HepG2 (cell line): ENCODE results near the gene TOP2A. TPM values are rescaled to one million over a fixed set of nuclear protein-coding genes. Genes with fewer than 3 reads are reported as not detected.

Experiments used
- ATF3 ChIP-seq: sonication (generic); formaldehyde crosslinking; IDR thresholded peaks from 2 replicates; pipeline ENCODE4 v1.4.0; 2020; ENCODE audit warnings: missing genetic modification reagents
- ELF1 ChIP-seq: sonication (generic); formaldehyde crosslinking; IDR thresholded peaks from 2 replicates; pipeline ENCODE4 v1.4.0; 2020; ENCODE audit warnings: missing genetic modification reagents
- FOXK2 ChIP-seq: fragments of 450-650 bp; IDR thresholded peaks from 2 replicates; pipeline ENCODE4 v1.6.1; 2016
- GABPB1 ChIP-seq: IDR thresholded peaks from 2 replicates; pipeline ENCODE4 v1.6.1; 2016; ENCODE audit warnings: mild to moderate bottlenecking, missing genetic modification reagents, moderate library complexity, missing compliant biosample characterization
- KDM4B ChIP-seq: sonication (generic); formaldehyde crosslinking; IDR thresholded peaks from 2 replicates; pipeline ENCODE4 v1.4.0; 2020; ENCODE audit warnings: missing genetic modification reagents
- KLF12 ChIP-seq: sonication (generic); formaldehyde crosslinking; IDR thresholded peaks from 2 replicates; pipeline ENCODE4 v1.4.0; 2020; ENCODE audit warnings: missing genetic modification reagents, borderline replicate concordance
- NR1H2 ChIP-seq: sonication (generic); formaldehyde crosslinking; IDR thresholded peaks from 2 replicates; pipeline ENCODE4 v1.8.1; 2022; ENCODE audit warnings: low read depth, missing genetic modification reagents, borderline replicate concordance
- PATZ1 ChIP-seq: sonication (generic); formaldehyde crosslinking; IDR thresholded peaks from 2 replicates; pipeline ENCODE4 v1.4.0; 2020; ENCODE audit warnings: missing genetic modification reagents
- POLR2AphosphoS2 ChIP-seq: IDR thresholded peaks from 2 replicates; pipeline ENCODE4 v1.6.1; 2011; ENCODE audit warnings: low read depth, low read length, improper control_type of control experiment
- RBAK ChIP-seq: sonication (generic); formaldehyde crosslinking; IDR thresholded peaks from 2 replicates; pipeline ENCODE4 v1.5.1; 2020; ENCODE audit warnings: mild to moderate bottlenecking, missing genetic modification reagents
- RBM39 ChIP-seq: fragments of 200-400 bp; formaldehyde crosslinking; IDR thresholded peaks from one replicate; pipeline ENCODE4 v1.6.1; 2018; ENCODE audit warnings: antibody characterized with exemption, mild to moderate bottlenecking, low read depth, low read length; ENCODE audit not compliant: poor library complexity, severe bottlenecking
- RCOR2 ChIP-seq: IDR thresholded peaks from 2 replicates; pipeline ENCODE4 v1.6.1; 2016; ENCODE audit warnings: missing biosample characterization, missing genetic modification reagents
- RELA ChIP-seq: sonication (generic); formaldehyde crosslinking; IDR thresholded peaks from 2 replicates; pipeline ENCODE4 v1.4.0; 2020; ENCODE audit warnings: missing genetic modification reagents
- TCF7L2 ChIP-seq: IDR thresholded peaks from 2 replicates; pipeline ENCODE4 v1.6.1; 2011; ENCODE audit warnings: mild to moderate bottlenecking, low read depth, low read length, moderate library complexity
- TEAD3 ChIP-seq: optimal IDR thresholded peaks from 2 replicates; pipeline ENCODE3; 2016; ENCODE audit warnings: borderline replicate concordance
- THRA ChIP-seq: sonication (generic); formaldehyde crosslinking; IDR thresholded peaks from 2 replicates; pipeline ENCODE4 v1.4.0; 2020; ENCODE audit warnings: missing genetic modification reagents, borderline replicate concordance
- ZNF598 ChIP-seq: sonication (generic); formaldehyde crosslinking; IDR thresholded peaks from 2 replicates; pipeline ENCODE4 v1.5.1; 2020; ENCODE audit warnings: mild to moderate bottlenecking, missing genetic modification reagents, borderline replicate concordance
- ZNF720 ChIP-seq: sonication (generic); formaldehyde crosslinking; IDR thresholded peaks from 2 replicates; pipeline ENCODE4 v1.4.0; 2020; ENCODE audit warnings: missing genetic modification reagents
- polyA plus RNA-seq, 8 experiments: library from polyadenylated mRNA; depleted of rRNA in 3 of 8; stranded (reverse) in 7 of 8; unstranded in 1 of 8; fragments of >200 nt; fragmentation: Illumina TruSeq in 4 of 8; extraction: Trizol in 4 of 8; gene quantifications; 2 replicates each; pipeline versions ENCODE4 v1.2.1 to v1.2.3, GENCODE V29; 2011 to 2016; ENCODE audit warnings: low read depth in 4 of 8, missing spikeins in 1 of 8, mixed read lengths in 1 of 8; ENCODE audit not compliant: insufficient read depth in 1 of 8
- total RNA-seq, 5 experiments: library from RNA; depleted of rRNA; stranded (reverse); fragments of >200 nt; fragmentation: Illumina TruSeq; extraction: Trizol; gene quantifications; 2 replicates each; pipeline ENCODE4 v1.2.3, GENCODE V29; 2016; ENCODE audit warnings: low read depth in 1 of 5
- TF ChIP-seq, protein P1 (sequence below): sonication (generic); formaldehyde crosslinking; IDR thresholded peaks from 2 replicates; pipeline ENCODE4 v1.5.1; 2020; ENCODE audit warnings: missing genetic modification reagents, mild to moderate bottlenecking, borderline replicate concordance
- TF ChIP-seq, protein P2 (sequence below): sonication (generic); formaldehyde crosslinking; IDR thresholded peaks from 2 replicates; pipeline ENCODE4 v1.9.0; 2021; ENCODE audit warnings: missing genetic modification reagents, borderline replicate concordance
- TF ChIP-seq, protein P3 (sequence below): sonication (generic); formaldehyde crosslinking; IDR thresholded peaks from 2 replicates; pipeline ENCODE4 v1.4.0; 2020; ENCODE audit warnings: missing genetic modification reagents

The TOP2A gene
- total and polyA plus RNA-seq, 2 of the 13 experiments (the other 11 are each of a cell fraction or from before 2014, with no cell fraction given), result 108 to 327 TPM

DNA sequence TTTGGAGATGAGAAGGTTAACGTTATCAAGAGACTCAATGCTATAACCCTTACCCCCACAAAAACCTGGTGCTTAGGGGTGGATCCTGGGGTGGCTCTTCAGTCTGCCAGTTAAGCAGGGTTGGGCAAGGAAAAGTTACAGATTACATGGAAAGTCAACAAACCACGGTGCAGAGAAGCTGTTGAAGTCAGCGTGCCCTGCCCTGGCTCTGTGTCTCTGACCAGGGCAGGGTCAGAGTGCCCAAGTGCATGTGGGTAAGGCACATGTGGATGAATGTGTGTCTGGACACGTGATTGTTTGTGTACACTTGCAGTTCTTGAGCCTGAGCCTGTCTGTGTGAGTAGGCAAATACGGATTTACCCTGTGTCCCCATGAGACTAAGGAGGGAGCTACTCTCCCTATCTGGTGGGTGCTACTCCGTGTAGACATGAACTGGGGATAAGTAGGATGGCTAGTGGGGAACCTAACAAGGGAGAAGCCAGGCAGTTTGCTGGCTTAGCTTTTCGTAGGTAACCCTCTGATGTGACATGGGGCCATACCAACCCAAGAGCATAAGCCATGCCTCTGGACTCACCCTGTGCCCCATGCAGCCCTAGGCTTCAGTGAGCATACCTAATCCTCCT lies 31.1 kb upstream of the TOP2A start (continued):
- TF ChIP-seq RELA (CRISPR knock-in tag) (no peak), GABPB1 (no peak), TCF7L2 (no peak), ZNF720 (no peak), RCOR2 (peak; percentile 42; the same call in 1 of the 2 replicates), ZNF598 (CRISPR knock-in tag) (peak; percentile 15; the same call in 1 of the 2 replicates), RBAK (CRISPR knock-in tag) (0 out of 2 replicates have a peak, but pooled peaks have one; percentile 26), PATZ1 (CRISPR knock-in tag) (peak; percentile 80), NR1H2 (CRISPR knock-in tag) (no peak), ELF1 (CRISPR knock-in tag) (no peak; the same call in 1 of the 2 replicates), FOXK2 (peak; percentile 65), ATF3 (peak; percentile 44; the same call in 1 of the 2 replicates), THRA (CRISPR knock-in tag) (peak; percentile 91), KDM4B (CRISPR knock-in tag) (no peak), KLF12 (CRISPR knock-in tag) (0 out of 2 replicates have a peak, but pooled peaks have one; percentile 53), RBM39 (no peak), POLR2AphosphoS2 (no peak), TEAD3 (CRISPR knock-in tag) (peak; percentile 76)
- TF ChIP-seq, protein P1, sequence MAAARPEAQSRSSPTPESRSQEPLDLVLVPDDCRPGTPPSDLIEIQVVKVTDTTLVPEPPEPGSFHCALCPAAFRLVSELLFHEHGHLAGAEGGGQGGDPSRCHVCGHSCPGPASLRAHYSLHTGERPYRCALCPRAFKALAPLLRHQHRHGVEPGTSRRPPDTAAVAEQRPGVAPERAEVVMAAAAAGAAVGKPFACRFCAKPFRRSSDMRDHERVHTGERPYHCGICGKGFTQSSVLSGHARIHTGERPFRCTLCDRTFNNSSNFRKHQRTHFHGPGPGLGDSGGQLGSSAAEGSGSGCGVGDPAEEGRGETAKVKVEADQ (CRISPR knock-in tag), result 0 out of 2 replicates have a peak, but pooled peaks have one; percentile 41
- TF ChIP-seq, protein P2, sequence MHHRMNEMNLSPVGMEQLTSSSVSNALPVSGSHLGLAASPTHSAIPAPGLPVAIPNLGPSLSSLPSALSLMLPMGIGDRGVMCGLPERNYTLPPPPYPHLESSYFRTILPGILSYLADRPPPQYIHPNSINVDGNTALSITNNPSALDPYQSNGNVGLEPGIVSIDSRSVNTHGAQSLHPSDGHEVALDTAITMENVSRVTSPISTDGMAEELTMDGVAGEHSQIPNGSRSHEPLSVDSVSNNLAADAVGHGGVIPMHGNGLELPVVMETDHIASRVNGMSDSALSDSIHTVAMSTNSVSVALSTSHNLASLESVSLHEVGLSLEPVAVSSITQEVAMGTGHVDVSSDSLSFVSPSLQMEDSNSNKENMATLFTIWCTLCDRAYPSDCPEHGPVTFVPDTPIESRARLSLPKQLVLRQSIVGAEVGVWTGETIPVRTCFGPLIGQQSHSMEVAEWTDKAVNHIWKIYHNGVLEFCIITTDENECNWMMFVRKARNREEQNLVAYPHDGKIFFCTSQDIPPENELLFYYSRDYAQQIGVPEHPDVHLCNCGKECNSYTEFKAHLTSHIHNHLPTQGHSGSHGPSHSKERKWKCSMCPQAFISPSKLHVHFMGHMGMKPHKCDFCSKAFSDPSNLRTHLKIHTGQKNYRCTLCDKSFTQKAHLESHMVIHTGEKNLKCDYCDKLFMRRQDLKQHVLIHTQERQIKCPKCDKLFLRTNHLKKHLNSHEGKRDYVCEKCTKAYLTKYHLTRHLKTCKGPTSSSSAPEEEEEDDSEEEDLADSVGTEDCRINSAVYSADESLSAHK (CRISPR knock-in tag), result no peak
- TF ChIP-seq, protein P3, sequence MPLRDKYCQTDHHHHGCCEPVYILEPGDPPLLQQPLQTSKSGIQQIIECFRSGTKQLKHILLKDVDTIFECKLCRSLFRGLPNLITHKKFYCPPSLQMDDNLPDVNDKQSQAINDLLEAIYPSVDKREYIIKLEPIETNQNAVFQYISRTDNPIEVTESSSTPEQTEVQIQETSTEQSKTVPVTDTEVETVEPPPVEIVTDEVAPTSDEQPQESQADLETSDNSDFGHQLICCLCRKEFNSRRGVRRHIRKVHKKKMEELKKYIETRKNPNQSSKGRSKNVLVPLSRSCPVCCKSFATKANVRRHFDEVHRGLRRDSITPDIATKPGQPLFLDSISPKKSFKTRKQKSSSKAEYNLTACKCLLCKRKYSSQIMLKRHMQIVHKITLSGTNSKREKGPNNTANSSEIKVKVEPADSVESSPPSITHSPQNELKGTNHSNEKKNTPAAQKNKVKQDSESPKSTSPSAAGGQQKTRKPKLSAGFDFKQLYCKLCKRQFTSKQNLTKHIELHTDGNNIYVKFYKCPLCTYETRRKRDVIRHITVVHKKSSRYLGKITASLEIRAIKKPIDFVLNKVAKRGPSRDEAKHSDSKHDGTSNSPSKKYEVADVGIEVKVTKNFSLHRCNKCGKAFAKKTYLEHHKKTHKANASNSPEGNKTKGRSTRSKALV, result no peak
